GM12878 (cell line): Measurements from ENCODE around the gene DNAH11. TPM values are rescaled to one million over a fixed set of nuclear protein-coding genes. Genes with fewer than 3 reads are reported as not detected.

Experiments used
- ATAC-seq: fragments of 200-7000 bp; cut with Tn5 transposase; 3 replicates; pipeline ENCODE4 v1.9.1; 2020; ENCODE audit warnings: mild to moderate bottlenecking, moderate library complexity
- BruUV-seq: library from RNA; stranded (reverse); fragments of 400-500 nt; replicated peaks from 2 replicates; lab custom pipeline; 2021; lab: Mats Ljungman, UMichigan
- CTCF ChIA-PET: fragments of 300-600 bp; sonication (Branson Sonifier 250); formaldehyde crosslinking; extraction: SDS; loops from one replicate; lab custom pipeline; 2021; ENCODE audit warnings: inconsistent platforms; lab: Yijun Ruan, JAX
- POLR2A ChIA-PET: fragments of 350-600 bp; formaldehyde crosslinking; extraction: SDS; loops from one replicate; lab custom pipeline; 2021; ENCODE audit warnings: inconsistent platforms; lab: Charles Lee
- RAD21 ChIA-PET: fragments of 300-600 bp; sonication (Branson Sonifier 250); formaldehyde crosslinking; loops from one replicate; lab custom pipeline; 2023; ENCODE audit warnings: antibody characterized with exemption; ENCODE audit not compliant: unreplicated experiment; lab: Charles Lee
- SMC1A ChIA-PET: fragments of 300-600 bp; sonication (Branson Sonifier 250); formaldehyde crosslinking; loops from one replicate; lab custom pipeline; 2023; ENCODE audit not compliant: unreplicated experiment, uncharacterized antibody; lab: Charles Lee
- DNase-seq: peaks from one replicate; pipeline ENCODE4 v3.0.0-alpha.2; 2011; ENCODE audit warnings: low read depth, low spot score
- FAIRE-seq: peaks from 3 replicates; lab custom pipeline; 2011; peaks lifted over from hg19 to GRCh38; lab: Jason Lieb, UNC
- H2AFZ ChIP-seq: 2 replicates; pipeline ENCODE4 v1.6.0; 2011; ENCODE audit warnings: low read depth, low read length, control low read depth; ENCODE audit not compliant: control insufficient read depth
- H3K27ac ChIP-seq: 2 replicates; pipeline ENCODE4 v1.5.1; 2011; ENCODE audit warnings: control low read depth; ENCODE audit not compliant: control insufficient read depth, insufficient read depth
- H3K27me3 ChIP-seq, 2 experiments: replicated peaks in 1 of 2; 2 replicates each; pipeline versions ENCODE4 v1.6.0 to v1.6.1; 2011; ENCODE audit warnings: low read length in 1 of 2; ENCODE audit not compliant: control insufficient read depth in 2 of 2, insufficient read depth in 2 of 2
- H3K36me3 ChIP-seq, 2 experiments: 2 replicates each; pipeline ENCODE4 v1.5.1; 2011; ENCODE audit warnings: low read length in 1 of 2; ENCODE audit not compliant: control insufficient read depth in 2 of 2, insufficient read depth in 2 of 2
- H3K4me1 ChIP-seq: 2 replicates; pipeline ENCODE4 v1.6.1; 2011; ENCODE audit warnings: mild to moderate bottlenecking, low read length, moderate library complexity, mixed read lengths; ENCODE audit not compliant: control insufficient read depth, insufficient read depth
- H3K4me2 ChIP-seq: 2 replicates; pipeline ENCODE4 v1.6.0; 2011; ENCODE audit warnings: control low read depth; ENCODE audit not compliant: control insufficient read depth, insufficient read depth
- H3K4me3 ChIP-seq: fragments of 200-600 bp; sonication (generic); 2 replicates; pipeline ENCODE4 v1.5.1; 2016
- H3K79me2 ChIP-seq: 2 replicates; pipeline ENCODE4 v1.6.0; 2011; ENCODE audit warnings: low read length; ENCODE audit not compliant: control insufficient read depth, insufficient read depth
- H3K9ac ChIP-seq: 2 replicates; pipeline ENCODE4 v1.8.0; 2011; ENCODE audit warnings: low read length, control low read depth, mixed read lengths; ENCODE audit not compliant: control insufficient read depth, insufficient read depth
- H3K9me3 ChIP-seq: replicated peaks from 3 replicates; pipeline ENCODE4 v1.5.1; 2011; ENCODE audit warnings: mild to moderate bottlenecking, low read length; ENCODE audit not compliant: control insufficient read depth, insufficient read depth
- H4K20me1 ChIP-seq: 2 replicates; pipeline ENCODE4 v1.6.0; 2011; ENCODE audit not compliant: control insufficient read depth, insufficient read depth
- E2F4 ChIP-seq: IDR thresholded peaks from 2 replicates; pipeline ENCODE4 v1.6.1; 2012; ENCODE audit warnings: low read depth, low read length, improper control_type of control experiment
- HDGF ChIP-seq: fragments of 450-650 bp; IDR thresholded peaks from 2 replicates; pipeline ENCODE4 v1.6.1; 2016; ENCODE audit warnings: antibody characterized with exemption
- IKZF2 ChIP-seq, 2 experiments: fragments of 450-650 bp; IDR thresholded peaks; 2 replicates each; pipeline ENCODE4 v1.6.1; 2017; ENCODE audit warnings: mild to moderate bottlenecking in 2 of 2, moderate library complexity in 2 of 2
- JUNB ChIP-seq: IDR thresholded peaks from 2 replicates; pipeline ENCODE4 v1.6.1; 2016; ENCODE audit warnings: antibody characterized with exemption, mild to moderate bottlenecking
- JUND ChIP-seq: IDR thresholded peaks from 2 replicates; pipeline ENCODE4 v1.6.1; 2012; ENCODE audit warnings: low read depth, mild to moderate bottlenecking, low read length, improper control_type of control experiment, moderate library complexity
- NRF1 ChIP-seq: conservative IDR thresholded peaks from 2 replicates; pipeline ENCODE4 v1.6.1; 2011; ENCODE audit warnings: mild to moderate bottlenecking, low read depth, low read length, improper control_type of control experiment
- RELA ChIP-seq: fragments of 450-650 bp; IDR thresholded peaks from 2 replicates; pipeline ENCODE4 v1.8.0; 2014; ENCODE audit warnings: borderline replicate concordance; ENCODE audit not compliant: partially characterized antibody
- SUPT20H ChIP-seq: IDR thresholded peaks from 2 replicates; pipeline ENCODE4 v1.6.1; 2011; ENCODE audit warnings: low read depth, mild to moderate bottlenecking, low read length, moderate library complexity, borderline replicate concordance; ENCODE audit not compliant: control insufficient read depth
- YY1 ChIP-seq: IDR thresholded peaks from 2 replicates; pipeline ENCODE4 v1.6.1; 2011; ENCODE audit warnings: low read depth, mild to moderate bottlenecking, low read length
- ZZZ3 ChIP-seq: IDR thresholded peaks from 2 replicates; pipeline ENCODE4 v1.6.1; 2011; ENCODE audit warnings: low read depth; ENCODE audit not compliant: control insufficient read depth, insufficient read length
- WGBS: methylation state at CpG from one replicate; pipeline ENCODE4 v1.1.6; 2016; ENCODE audit warnings: low lambda C conversion rate; ENCODE audit not compliant: insufficient replicate concordance, insufficient coverage; ENCODE audit errors: missing lambda C conversion rate; 5-methylcytosine and 5-hydroxymethylcytosine counted together
- in situ Hi-C: fragments of 300-500 bp; cut with MboI; formaldehyde crosslinking; loops from 9 replicates; pipeline ENCODE4 v1.14.3; 2018; ENCODE audit warnings: mixed read lengths
- intact Hi-C: fragments of 100-400 bp; cut with micrococcal nuclease; formaldehyde crosslinking; loops from one replicate; pipeline ENCODE4 v1.14.2; 2022; ENCODE audit not compliant: unreplicated experiment
- polyA plus RNA-seq, 11 experiments: library from polyadenylated mRNA; depleted of rRNA in 4 of 11; unstranded in 6 of 11; stranded (reverse) in 5 of 11; fragments of >200 nt; fragmentation: Nextera tagmentation in 4 of 11; fragmentation: Illumina TruSeq in 1 of 11; extraction: Ambion mirVana in 4 of 11; extraction: Trizol in 1 of 11; gene quantifications; 1 replicate in 1 of 11; 2 replicates in 10 of 11; pipeline versions ENCODE4 v1.2.1 to v1.2.3, GENCODE V29; 2011 to 2016; ENCODE audit warnings: inconsistent platforms in 2 of 11, missing spikeins in 2 of 11, low read depth in 1 of 11
- total RNA-seq, 4 experiments: library from RNA; depleted of rRNA in 3 of 4; stranded (reverse); fragments of >200 nt in 3 of 4; fragmentation: Illumina TruSeq in 1 of 4; extraction: Trizol in 1 of 4; gene quantifications; 2 replicates each; pipeline versions ENCODE4 v1.2.1 to v1.2.3, GENCODE V29; 2013 to 2021

The DNAH11 gene
- total and polyA plus RNA-seq, 10 of the 15 experiments (the other 5 are each of a cell fraction or from before 2014, with no cell fraction given) = 0.03 to 0.56 (median 0.10) TPM

DNA sequence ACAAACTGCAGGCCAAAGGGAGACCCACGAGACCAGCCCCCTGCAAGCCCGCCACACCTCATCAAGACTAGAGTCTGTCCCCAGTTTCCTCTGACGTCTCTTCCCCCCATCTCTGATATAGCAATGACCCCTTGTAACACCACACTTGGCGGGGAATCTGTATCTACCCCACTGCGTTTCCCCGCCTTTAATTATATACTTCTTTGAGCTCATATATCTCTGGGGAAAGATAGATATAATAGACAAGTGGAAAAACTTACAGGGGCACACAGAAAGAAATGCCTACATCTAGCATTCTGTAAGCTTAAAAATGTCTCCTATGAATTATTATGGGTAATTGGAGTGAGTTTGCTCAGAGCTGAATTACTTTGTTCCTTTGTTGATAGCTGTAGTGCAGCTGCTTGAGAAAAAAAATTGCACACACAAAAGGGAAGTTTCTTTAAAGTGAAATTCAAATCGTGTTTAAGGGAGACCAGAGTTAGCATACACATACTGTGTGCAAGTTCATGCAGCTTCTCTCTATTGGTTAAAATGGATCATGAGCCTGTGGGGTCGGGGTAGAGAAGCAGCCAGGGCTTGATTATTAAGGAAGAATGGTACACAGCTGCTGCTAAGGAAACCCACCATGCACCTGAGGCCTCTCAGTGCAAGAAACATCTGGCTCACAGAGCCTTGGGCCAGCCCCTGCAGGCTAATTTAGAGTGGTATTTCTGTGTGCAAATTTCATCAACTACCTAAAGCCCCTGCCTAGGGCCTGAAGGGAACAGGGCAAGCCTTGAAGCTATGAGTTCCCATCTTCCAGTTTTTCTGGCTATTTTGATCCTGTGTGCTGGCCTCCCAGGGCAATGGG, 370.3 kb downstream of the DNAH11 start:
- TF ChIP-seq IKZF2 (IDR thresholded peaks at IDR 0.05) (no peak), SUPT20H (no peak), ZZZ3 (no peak), RELA (no peak), JUND (no peak)
- H3K36me3 ChIP-seq = peaks cover 11 to 16% of the 10 kb centered on the region in 2 experiments

DNA sequence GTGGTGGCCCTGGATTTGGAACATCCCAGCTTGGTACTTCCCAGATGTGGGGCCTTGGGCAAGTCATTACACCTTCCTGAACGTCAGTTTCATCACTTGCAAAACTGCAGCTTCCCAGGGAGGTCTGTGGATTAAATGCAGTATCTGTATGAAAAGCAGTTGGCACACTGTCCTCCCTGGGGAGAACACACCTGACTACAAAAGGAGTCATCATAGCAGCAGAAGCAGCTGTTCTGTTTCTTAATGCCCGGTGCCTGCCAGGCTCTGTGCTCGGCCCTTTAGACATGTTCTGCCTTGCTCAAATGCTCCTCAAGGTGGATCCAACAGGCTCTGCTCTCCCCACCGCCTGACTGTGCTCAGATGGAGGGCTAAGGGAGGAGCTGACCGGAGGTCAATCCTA, 371.8 kb downstream of the DNAH11 start:
- Histone ChIP-seq H3K4me1 (no peaks in the 10 kb centered on the region), H3K4me3 (no peak overlapping the region), H3K27me3 (no peaks in the 10 kb centered on the region), H2AFZ (no peak overlapping the region), H3K9ac (no peak overlapping the region), H3K36me3 (peaks cover 8 to 11% of the 10 kb centered on the region in 2 experiments), H3K79me2 (no peaks in the 10 kb centered on the region; the same call in 1 of the 2 replicates), H4K20me1 (no peaks in the 10 kb centered on the region), H3K27ac (no peak overlapping the region), H3K4me2 (no peak overlapping the region), H3K9me3 (no peaks in the 10 kb centered on the region; the same call in 2 of the 3 replicates)
- ChIA-PET RAD21 (no interaction called here), CTCF (no interaction called here), POLR2A (interaction anchor here (0.5 kb wide), 1 partner anchor 261 kb away, joined by 3 read pairs; no protein-coding TSS in a partner anchor), SMC1A (no interaction called here)
- DNase-seq = no peak
- no peak for FAIRE-seq
- no peak for ATAC-seq
- in situ Hi-C loops (no loop called here), intact Hi-C loops (no loop called here)
- 67% methylated on average over 5 of the region's 5 CpGs for WGBS
- no peak for TF ChIP-seq HDGF
- TF ChIP-seq E2F4 = no peak
- no peak for TF ChIP-seq YY1
- TF ChIP-seq JUNB = no peak
- no peak for TF ChIP-seq NRF1
- no TSS peak for BruUV-seq

More for the DNA sequence above, 370.3 kb downstream of the DNAH11 start:
- Histone ChIP-seq H3K79me2 (no peaks in the 10 kb centered on the region), H3K27me3 (no peaks in the 10 kb centered on the region), H3K9me3 (no peaks in the 10 kb centered on the region; the same call in 2 of the 3 replicates), H2AFZ (no peak overlapping the region), H3K4me1 (no peaks in the 10 kb centered on the region), H3K4me3 (no peak overlapping the region), H3K27ac (no peak overlapping the region), H4K20me1 (no peaks in the 10 kb centered on the region), H3K9ac (no peak overlapping the region), H3K4me2 (no peak overlapping the region)
- ChIA-PET RAD21 (no interaction called here), CTCF (no interaction called here), SMC1A (interaction anchor here (1.3 kb wide), 1 partner anchor 24 kb away, joined by 3 read pairs; no protein-coding TSS in a partner anchor), POLR2A (no interaction called here)
- no peak for DNase-seq
- intact Hi-C loops = no loop called here
- no peak for ATAC-seq
- 54% methylated on average over 8 of the region's 8 CpGs for WGBS
- in situ Hi-C loops = no loop called here
- FAIRE-seq = no peak
- BruUV-seq = no TSS peak
